Fibroblast of villous mesenchyme (primary cell): Measurements from ENCODE around the gene MACROD1. TPM values are rescaled to one million over a fixed set of nuclear protein-coding genes. Genes with fewer than 3 reads are reported as not detected.
A peak's percentile ranks its signal among the peaks of the same experiment; 100 is the strongest.

Source experiments
- DNase-seq: peaks from one replicate; pipeline ENCODE4 v3.0.0-alpha.2; 2010; ENCODE audit warnings: low read depth
- H3K4me3 ChIP-seq: 2 replicates; pipeline ENCODE4 v1.5.1; 2011; ENCODE audit warnings: low read depth, mild to moderate bottlenecking, low read length
- CTCF ChIP-seq: IDR thresholded peaks from 2 replicates; pipeline ENCODE4 v1.5.1; 2012; ENCODE audit warnings: low read depth, mild to moderate bottlenecking, low read length; ENCODE audit not compliant: insufficient read depth
- total RNA-seq: library from RNA; depleted of rRNA; stranded (reverse); fragments of >200 nt; gene quantifications from 2 replicates; pipeline ENCODE4 v1.2.3, GENCODE V29; 2012

Gene MACROD1
- total RNA-seq, 1 donor, result 8.6 TPM

- DNase-seq, result no peak
- TF ChIP-seq CTCF, result no peak
- no peak overlapping the region for H3K4me3 ChIP-seq
Measured at GRCh38 chr11:63993100-63993499, 172.8 kb downstream of the MACROD1 start.

GRCh38 chr11:63991558-63991957 is 174.4 kb downstream of the MACROD1 start:
- no peak for DNase-seq
- no peak for TF ChIP-seq CTCF
- H3K4me3 ChIP-seq, result no peak overlapping the region

- peak overlapping the region; percentile 94 for H3K4me3 ChIP-seq
- TF ChIP-seq CTCF, result no peak
- no peak for DNase-seq
Measured at GRCh38 chr11:63986932-63987513, 178.9 kb downstream of the MACROD1 start.

- peak within 1 kb of the TSS; percentile 94 for H3K4me3 ChIP-seq
- no peak for TF ChIP-seq CTCF
- peak; percentile 90 for DNase-seq
Measured at GRCh38 chr11:63986156-63986931, 179.6 kb downstream of the MACROD1 start, which contains the start of gene OTUB1. Gene OTUB1, plus strand, starts transcription at chr11:63986438. Its CDS starts 19 bp downstream, at chr11:63986457.

- no peak for DNase-seq
- TF ChIP-seq CTCF, result no peak
- H3K4me3 ChIP-seq, result peak overlapping the region; percentile 94
Measured at GRCh38 chr11:63985812-63986155, 180.1 kb downstream of the MACROD1 start.

- DNase-seq, result no peak
- no peak overlapping the region for H3K4me3 ChIP-seq
- no peak for TF ChIP-seq CTCF
Measured at GRCh38 chr11:63979426-63979825, 186.5 kb downstream of the MACROD1 start.
